ENCODE data around the gene COL18A1.

Gene COL18A1

DNA sequence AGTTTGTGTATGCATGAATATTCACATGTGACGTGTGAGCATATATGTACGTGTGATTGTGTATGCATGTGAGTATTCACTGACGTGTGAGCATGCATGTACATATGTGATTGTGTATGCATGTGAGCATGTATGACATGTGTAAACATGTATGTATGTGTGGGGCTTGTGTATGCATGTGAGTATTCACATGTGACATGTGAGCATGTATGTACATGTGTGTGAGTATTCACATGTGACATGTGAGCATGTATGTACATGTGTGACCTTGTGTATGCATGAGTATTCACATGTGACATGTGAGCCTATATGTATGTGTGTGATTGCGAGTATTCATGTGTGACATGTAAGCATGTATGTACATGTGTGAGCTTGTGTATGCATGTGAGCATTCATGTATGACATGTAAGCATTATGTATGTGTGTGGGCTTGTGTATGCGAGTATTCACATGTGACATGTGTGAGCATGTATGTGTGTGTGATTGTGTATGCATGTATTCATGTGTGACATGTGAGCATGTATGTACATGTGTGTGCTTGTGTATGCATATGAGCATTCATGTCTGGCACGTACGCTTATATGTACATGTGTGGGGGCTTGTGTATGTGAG is 47.8 kb downstream of the COL18A1 start:
- Histone ChIP-seq H3K4me3 (ENCODE audit: low read length) (no peak overlapping the region), H3K9me3 (ENCODE audit: control insufficient read depth, low read length) (no peaks in the 10 kb centered on the region), H3K9ac (ENCODE audit: low read length) (no peak overlapping the region), H3K36me3 (ENCODE audit: control insufficient read depth, insufficient read depth, low read length, severe bottlenecking) (no peaks in the 10 kb centered on the region), H3K27me3 (replicated peaks; ENCODE audit: control insufficient read depth, insufficient read depth, low read length) (no peaks in the 10 kb centered on the region), H3K4me1 (ENCODE audit: control insufficient read depth, insufficient read depth, low read length) (peaks cover 27% of the 10 kb centered on the region)
- DNase-seq (ENCODE audit: low read depth) = no peak

DNA sequence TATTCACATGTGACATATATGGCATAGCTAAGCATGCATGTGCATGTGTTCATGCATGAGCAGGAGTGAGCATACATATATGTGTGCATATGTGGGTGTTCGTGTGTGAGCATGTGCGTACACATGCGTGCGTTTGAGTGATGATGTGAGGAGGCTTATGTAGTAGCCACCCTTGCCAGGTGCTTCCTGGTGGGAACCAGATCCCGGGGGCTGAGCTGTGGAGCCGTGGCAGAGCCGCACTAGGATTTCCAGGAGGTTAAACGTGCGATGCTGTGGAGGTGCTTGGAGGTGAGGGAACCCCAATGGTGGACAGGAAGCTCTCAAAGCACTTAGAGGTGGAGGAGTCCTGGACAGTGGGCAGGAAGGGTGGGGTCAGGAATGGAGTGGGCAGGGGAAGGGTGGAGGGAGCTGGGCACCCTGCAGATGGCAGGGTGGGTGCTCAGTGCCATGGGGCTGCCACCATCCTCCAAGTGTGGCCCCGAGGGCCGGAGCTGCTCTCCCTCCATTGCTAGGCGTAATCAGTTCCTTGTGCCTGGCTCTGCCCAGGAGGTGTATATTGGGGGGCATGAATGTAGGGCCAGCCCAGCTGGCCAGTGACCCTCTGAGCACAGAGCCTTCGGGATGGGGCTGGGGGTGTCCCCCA is 48.5 kb downstream of the COL18A1 start:
- H3K27me3 ChIP-seq (replicated peaks; ENCODE audit: control insufficient read depth, insufficient read depth, low read length) = no peaks in the 10 kb centered on the region
- H3K4me1 ChIP-seq (ENCODE audit: control insufficient read depth, insufficient read depth, low read length) = peaks cover 27% of the 10 kb centered on the region
- no peaks in the 10 kb centered on the region for H3K36me3 ChIP-seq (ENCODE audit: control insufficient read depth, insufficient read depth, low read length, severe bottlenecking)
- DNase-seq (ENCODE audit: low read depth) = no peak
- H3K9me3 ChIP-seq (ENCODE audit: control insufficient read depth, low read length) = no peaks in the 10 kb centered on the region
- H3K9ac ChIP-seq (ENCODE audit: low read length) = no peak overlapping the region
- no peak overlapping the region for H3K4me3 ChIP-seq (ENCODE audit: low read length)

DNA sequence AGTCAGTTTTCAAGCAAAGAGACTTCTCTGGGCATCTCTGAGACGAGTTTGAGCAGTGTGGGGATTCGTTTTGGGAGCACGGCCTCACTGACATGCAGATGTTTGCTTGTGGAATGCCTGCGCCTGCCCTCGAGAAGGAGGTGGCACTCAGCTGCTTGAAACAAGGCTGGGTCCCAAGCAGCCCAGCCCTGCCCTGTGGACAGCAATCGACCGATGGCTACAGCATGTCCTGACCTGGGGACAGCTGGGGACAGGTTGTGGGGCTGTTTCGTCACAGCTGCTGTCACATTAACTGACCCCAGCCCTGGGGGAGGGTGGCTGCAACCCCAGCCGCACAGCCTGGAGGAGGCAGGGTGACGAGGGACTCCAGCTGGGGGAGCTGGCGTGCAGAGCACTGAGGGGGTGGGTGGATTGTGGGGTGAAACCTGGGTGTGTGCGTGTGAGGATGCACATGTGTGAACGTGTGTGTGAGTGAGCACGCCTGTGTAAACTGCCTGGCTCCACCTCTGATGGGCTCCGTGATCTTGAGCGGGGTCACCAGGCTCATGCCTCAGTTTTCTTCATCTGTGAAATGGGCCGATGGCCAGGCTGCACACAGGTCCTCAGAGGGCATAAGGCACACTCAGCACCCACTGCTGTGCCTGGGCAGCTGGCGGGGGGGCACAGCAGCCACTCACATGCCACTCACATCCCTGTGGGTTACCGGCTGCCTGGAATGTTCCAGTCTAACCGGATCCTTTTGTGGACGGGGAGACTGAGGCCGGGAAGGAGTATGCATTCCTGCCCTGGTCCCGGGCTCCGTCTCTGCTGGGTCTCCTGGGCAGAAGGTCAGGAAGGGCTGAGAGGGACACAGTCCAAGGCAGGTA is 49.3 kb downstream of the COL18A1 start:
- H3K4me3 ChIP-seq (ENCODE audit: low read length) = peak overlapping the region; percentile 73
- H3K9me3 ChIP-seq (ENCODE audit: control insufficient read depth, low read length) = no peaks in the 10 kb centered on the region
- peak overlapping the region; percentile 73 for H3K9ac ChIP-seq (ENCODE audit: low read length)
- no peak for DNase-seq (ENCODE audit: low read depth)
- no peaks in the 10 kb centered on the region for H3K36me3 ChIP-seq (ENCODE audit: control insufficient read depth, insufficient read depth, low read length, severe bottlenecking)
- H3K4me1 ChIP-seq (ENCODE audit: control insufficient read depth, insufficient read depth, low read length) = peaks cover 27% of the 10 kb centered on the region
- H3K27me3 ChIP-seq (replicated peaks; ENCODE audit: control insufficient read depth, insufficient read depth, low read length) = no peaks in the 10 kb centered on the region

DNA sequence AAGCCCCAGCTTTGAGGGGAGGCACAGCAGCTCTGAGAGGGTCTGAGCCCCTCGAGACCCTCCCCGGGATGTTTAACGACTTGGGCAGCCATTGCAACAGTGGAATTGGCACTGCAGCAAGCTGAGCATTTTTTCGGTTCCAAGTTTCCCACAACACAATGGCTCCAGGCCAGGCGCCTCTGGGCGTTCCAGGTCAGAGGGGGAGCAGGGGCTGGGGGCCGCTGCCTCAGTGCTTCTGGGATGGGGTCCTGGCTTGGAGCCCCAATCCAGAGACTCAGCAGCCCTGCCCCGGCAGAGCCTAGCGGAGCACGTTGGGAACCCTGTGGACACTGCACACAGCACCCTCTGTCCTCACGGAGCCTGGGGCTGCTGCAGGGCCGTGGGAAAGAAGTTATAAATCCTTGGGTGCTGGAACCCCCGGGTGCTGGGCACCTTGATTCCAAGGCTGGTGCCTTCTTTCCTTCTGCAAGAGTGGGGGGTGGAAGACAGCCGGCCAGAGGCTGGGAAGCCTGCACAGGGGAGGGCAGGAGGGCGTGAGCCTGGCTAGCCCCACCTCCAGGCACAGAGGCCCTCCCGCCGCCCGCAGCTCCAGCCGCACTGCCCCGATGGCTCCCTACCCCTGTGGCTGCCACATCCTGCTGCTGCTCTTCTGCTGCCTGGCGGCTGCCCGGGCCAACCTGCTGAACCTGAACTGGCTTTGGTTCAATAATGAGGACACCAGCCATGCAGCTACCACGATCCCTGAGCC is 50.1 kb downstream of the COL18A1 start:
- DNase-seq (ENCODE audit: low read depth) = peak; percentile 14
- Histone ChIP-seq H3K9ac (ENCODE audit: low read length) (peak overlapping the region; percentile 73), H3K9me3 (ENCODE audit: control insufficient read depth, low read length) (no peaks in the 10 kb centered on the region), H3K36me3 (ENCODE audit: control insufficient read depth, insufficient read depth, low read length, severe bottlenecking) (no peaks in the 10 kb centered on the region), H3K4me1 (ENCODE audit: control insufficient read depth, insufficient read depth, low read length) (peaks cover 28% of the 10 kb centered on the region), H3K27me3 (replicated peaks; ENCODE audit: control insufficient read depth, insufficient read depth, low read length) (no peaks in the 10 kb centered on the region), H3K4me3 (ENCODE audit: low read length) (peak overlapping the region; percentile 73)

DNA sequence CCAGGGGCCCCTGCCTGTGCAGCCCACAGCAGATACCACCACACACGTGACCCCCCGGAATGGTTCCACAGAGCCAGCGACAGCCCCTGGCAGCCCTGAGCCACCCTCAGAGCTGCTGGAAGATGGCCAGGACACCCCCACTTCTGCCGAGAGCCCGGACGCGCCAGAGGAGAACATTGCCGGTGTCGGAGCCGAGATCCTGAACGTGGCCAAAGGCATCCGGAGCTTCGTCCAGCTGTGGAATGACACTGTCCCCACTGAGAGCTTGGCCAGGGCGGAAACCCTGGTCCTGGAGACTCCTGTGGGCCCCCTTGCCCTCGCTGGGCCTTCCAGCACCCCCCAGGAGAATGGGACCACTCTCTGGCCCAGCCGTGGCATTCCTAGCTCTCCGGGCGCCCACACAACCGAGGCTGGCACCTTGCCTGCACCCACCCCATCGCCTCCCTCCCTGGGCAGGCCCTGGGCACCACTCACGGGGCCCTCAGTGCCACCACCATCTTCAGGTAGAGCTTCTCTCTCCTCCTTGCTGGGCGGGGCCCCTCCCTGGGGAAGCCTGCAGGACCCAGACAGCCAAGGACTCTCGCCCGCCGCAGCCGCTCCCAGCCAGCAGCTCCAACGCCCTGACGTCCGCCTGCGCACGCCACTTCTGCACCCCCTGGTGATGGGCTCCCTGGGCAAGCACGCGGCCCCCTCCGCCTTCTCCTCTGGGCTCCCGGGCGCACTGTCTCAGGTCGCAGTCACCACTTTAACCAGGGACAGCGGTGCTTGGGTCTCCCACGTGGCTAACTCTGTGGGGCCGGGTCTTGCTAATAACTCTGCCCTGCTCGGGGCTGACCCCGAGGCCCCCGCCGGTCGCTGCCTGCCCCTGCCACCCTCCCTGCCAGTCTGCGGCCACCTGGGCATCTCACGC is 51.0 kb downstream of the COL18A1 start:
- Histone ChIP-seq H3K4me1 (ENCODE audit: control insufficient read depth, insufficient read depth, low read length) (peaks cover 37% of the 10 kb centered on the region), H3K9me3 (ENCODE audit: control insufficient read depth, low read length) (no peaks in the 10 kb centered on the region), H3K36me3 (ENCODE audit: control insufficient read depth, insufficient read depth, low read length, severe bottlenecking) (no peaks in the 10 kb centered on the region), H3K27me3 (replicated peaks; ENCODE audit: control insufficient read depth, insufficient read depth, low read length) (no peaks in the 10 kb centered on the region), H3K4me3 (ENCODE audit: low read length) (peak overlapping the region; percentile 73), H3K9ac (ENCODE audit: low read length) (peak overlapping the region; percentile 73)
- no peak for DNase-seq (ENCODE audit: low read depth)

DNA sequence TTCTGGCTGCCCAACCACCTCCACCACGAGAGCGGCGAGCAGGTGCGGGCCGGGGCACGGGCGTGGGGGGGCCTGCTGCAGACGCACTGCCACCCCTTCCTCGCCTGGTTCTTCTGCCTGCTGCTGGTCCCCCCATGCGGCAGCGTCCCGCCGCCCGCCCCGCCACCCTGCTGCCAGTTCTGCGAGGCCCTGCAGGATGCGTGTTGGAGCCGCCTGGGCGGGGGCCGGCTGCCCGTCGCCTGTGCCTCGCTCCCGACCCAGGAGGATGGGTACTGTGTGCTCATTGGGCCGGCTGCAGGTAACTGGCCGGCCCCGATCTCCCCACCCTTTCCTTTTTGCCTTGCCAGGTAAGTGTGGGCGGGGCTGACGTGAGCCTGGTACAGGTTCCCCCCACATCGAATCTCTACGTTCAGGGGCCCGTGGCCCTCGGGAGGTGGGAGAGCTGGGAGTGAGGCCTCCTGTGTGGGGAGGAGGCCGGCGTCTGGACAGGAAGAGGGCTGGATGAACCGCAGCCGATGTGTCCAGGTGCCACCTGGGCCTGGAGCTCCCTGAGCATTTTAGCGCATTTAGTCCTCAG is 51.7 kb downstream of the COL18A1 start:
- no peaks in the 10 kb centered on the region for H3K36me3 ChIP-seq (ENCODE audit: control insufficient read depth, insufficient read depth, low read length, severe bottlenecking)
- H3K4me1 ChIP-seq (ENCODE audit: control insufficient read depth, insufficient read depth, low read length) = peaks cover 38% of the 10 kb centered on the region
- no peak overlapping the region for H3K9ac ChIP-seq (ENCODE audit: low read length)
- no peak overlapping the region for H3K4me3 ChIP-seq (ENCODE audit: low read length)
- DNase-seq (ENCODE audit: low read depth) = no peak
- peaks cover 1% of the 10 kb centered on the region for H3K9me3 ChIP-seq (ENCODE audit: control insufficient read depth, low read length)
- H3K27me3 ChIP-seq (replicated peaks; ENCODE audit: control insufficient read depth, insufficient read depth, low read length) = no peaks in the 10 kb centered on the region

DNA sequence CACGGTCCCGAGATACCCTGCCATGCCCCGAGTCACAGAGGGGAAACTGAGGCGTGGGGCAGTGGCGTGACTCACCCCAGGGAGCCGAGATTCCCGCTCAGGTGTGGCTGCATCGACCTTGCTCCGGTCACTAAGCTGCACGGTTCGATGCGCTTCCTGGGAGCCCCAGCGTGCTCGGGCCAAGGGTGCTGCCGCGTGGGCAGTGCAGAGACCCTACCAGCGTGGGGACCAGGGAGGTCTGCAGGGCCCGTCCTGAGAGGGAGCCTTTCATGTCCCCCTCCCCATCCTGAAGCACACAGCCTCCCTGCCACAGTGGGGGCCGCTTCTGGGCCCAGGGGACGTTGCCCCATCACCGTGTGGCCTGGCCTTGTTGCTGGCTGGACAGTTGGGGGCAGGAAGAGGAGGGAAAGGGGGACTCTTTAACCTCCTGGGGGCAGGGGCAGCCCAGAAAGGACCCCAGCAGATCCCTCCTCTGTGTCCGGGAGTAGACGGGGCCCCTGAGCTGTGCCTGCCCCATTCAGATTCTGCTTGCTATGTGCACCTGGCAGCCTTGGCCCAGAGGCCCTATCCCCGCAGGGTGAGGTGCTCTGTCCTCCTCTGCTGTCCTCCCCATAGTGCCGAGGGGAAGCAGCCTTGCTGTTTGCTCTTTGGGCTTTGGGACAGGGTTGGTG is 52.3 kb downstream of the COL18A1 start:
- H3K9me3 ChIP-seq (ENCODE audit: control insufficient read depth, low read length) = peaks cover 7% of the 10 kb centered on the region
- no peak for DNase-seq (ENCODE audit: low read depth)

DNA sequence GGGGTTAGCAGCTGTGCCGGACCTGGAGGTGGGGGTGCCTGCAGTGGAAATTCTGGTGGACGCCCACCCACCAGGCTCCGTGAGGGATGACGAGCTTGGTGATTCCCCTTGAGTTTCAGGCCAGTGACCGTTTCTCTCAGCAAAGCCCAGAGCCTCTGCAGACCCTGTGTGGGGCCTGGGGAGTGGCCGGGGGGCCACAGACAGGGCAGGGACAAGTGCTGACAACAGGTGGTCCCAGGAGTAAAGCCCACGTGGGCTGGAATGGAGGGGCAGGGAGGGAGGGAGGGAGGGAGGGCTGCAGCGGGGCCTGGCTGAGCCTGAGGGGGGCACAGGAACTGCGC is 52.8 kb downstream of the COL18A1 start:
- Histone ChIP-seq H3K9ac (ENCODE audit: low read length) (peak overlapping the region; percentile 18), H3K9me3 (ENCODE audit: control insufficient read depth, low read length) (peaks cover 12% of the 10 kb centered on the region), H3K36me3 (ENCODE audit: control insufficient read depth, insufficient read depth, low read length, severe bottlenecking) (no peaks in the 10 kb centered on the region), H3K27me3 (replicated peaks; ENCODE audit: control insufficient read depth, insufficient read depth, low read length) (no peaks in the 10 kb centered on the region), H3K4me3 (ENCODE audit: low read length) (no peak overlapping the region), H3K4me1 (ENCODE audit: control insufficient read depth, insufficient read depth, low read length) (peaks cover 38% of the 10 kb centered on the region)
- DNase-seq (ENCODE audit: low read depth) = no peak

More for the DNA sequence above, 52.3 kb downstream of the COL18A1 start:
- H3K27me3 ChIP-seq (replicated peaks; ENCODE audit: control insufficient read depth, insufficient read depth, low read length) = no peaks in the 10 kb centered on the region
- peak overlapping the region; percentile 18 for H3K9ac ChIP-seq (ENCODE audit: low read length)
- no peak overlapping the region for H3K4me3 ChIP-seq (ENCODE audit: low read length)
- peaks cover 38% of the 10 kb centered on the region for H3K4me1 ChIP-seq (ENCODE audit: control insufficient read depth, insufficient read depth, low read length)
- H3K36me3 ChIP-seq (ENCODE audit: control insufficient read depth, insufficient read depth, low read length, severe bottlenecking) = no peaks in the 10 kb centered on the region

DNA sequence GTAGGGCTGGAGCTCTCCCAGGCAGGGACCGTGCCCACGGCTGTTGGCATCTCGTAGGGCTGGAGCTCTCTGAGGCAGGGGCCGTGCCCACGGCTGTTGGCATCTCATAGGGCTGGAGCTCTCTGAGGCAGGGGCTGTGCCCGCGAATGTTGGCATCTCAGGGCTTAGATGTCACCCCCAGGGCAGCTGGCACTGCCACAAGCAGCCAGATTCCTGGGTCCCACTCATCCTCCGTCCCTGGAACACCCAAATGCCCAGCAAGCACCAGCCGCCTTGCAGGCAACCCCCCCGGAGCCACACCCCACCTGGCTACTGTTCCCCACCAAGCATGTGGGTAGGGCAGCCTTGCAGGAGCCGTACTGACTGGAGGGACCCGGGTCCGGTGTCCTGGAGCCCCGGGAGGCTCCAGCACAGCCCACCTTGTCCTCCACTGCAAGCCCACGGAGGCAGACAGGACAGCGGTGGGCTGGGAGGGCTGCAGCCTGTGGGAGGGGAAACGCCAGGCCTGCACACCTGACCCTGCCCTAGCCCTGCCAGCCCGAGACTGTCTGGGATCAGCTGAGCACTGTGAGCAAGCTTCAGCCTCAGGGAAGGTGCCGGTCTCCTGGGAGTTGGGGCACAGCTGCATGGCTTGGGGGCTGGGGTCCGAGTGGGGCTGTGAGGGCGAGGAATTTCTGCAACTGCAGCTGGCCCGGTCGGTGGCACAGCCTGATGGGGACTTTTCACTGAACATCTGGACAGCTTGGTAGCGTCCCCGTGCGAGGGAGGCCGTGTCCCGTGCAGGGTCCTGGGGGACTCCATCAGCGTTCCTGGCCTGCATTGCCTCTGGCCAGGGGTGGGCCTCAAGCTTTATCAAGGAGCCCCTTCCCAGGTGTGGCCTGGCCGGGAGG is 53.6 kb downstream of the COL18A1 start:
- peaks cover 12% of the 10 kb centered on the region for H3K9me3 ChIP-seq (ENCODE audit: control insufficient read depth, low read length)
- no peaks in the 10 kb centered on the region for H3K27me3 ChIP-seq (replicated peaks; ENCODE audit: control insufficient read depth, insufficient read depth, low read length)
- no peaks in the 10 kb centered on the region for H3K36me3 ChIP-seq (ENCODE audit: control insufficient read depth, insufficient read depth, low read length, severe bottlenecking)
- peaks cover 38% of the 10 kb centered on the region for H3K4me1 ChIP-seq (ENCODE audit: control insufficient read depth, insufficient read depth, low read length)
- H3K9ac ChIP-seq (ENCODE audit: low read length) = no peak overlapping the region
- no peak overlapping the region for H3K4me3 ChIP-seq (ENCODE audit: low read length)
- DNase-seq (ENCODE audit: low read depth) = no peak

All from adipocyte (in vitro differentiated cells).